Heart left ventricle (tissue), 13 donors: Measurements from ENCODE around the gene JPT1.

Experiments used
- POLR2A ChIP-seq, 2 donors: fragments of 450-650 bp; IDR thresholded peaks; one replicate each; pipeline ENCODE4 v1.6.1; 2017; ENCODE audit warnings: antibody characterized with exemption in 2 of 2, mild to moderate bottlenecking in 2 of 2, moderate library complexity in 2 of 2
- TF ChIP-seq, protein P1 (sequence below), 12 donors: fragments of 200-600 bp; sonication (generic) in 4 of 12; IDR thresholded peaks; one replicate each; pipeline versions ENCODE4 v1.5.0 to v1.8.0; 2018 to 2022; ENCODE audit warnings: antibody characterized with exemption in 12 of 12, mild to moderate bottlenecking in 5 of 12
- donor health status: ischemic (EF 13 %, LVEDD 7.1; RV severe dilation, severe dysfunction).
- donor health status: DM: no; HTN: yes; CAD: no.
- donor health status: DM: no; HTN: no; CAD: no.
- donor health status: ischemic (EF 25% LVEDD 6.9; RV normal size, moderate dysfunction).
- donor health status: ischemic (EF 25% LVEDD 5.7; RV mildly dilated, moderate dysfunction).
- donor health status: ischemic (EF 35%, LVEDD 5.7; RV mildly dilated, moderate dysfunction).
- donor health status: nonischemic (EF 11% LVEDD 7.7; RV severe dilation, severe dysfunction).
- donor health status: DM: yes; HTN: yes; CAD: no.
- donor health status: PGD.
- donor health status: ischemic (EF 29% LVEDD 5.4; RV normal size, mild dysfunction).
- donor health status: nonischemic (EF 23%, LVEDD 6.1; RV moderate dilation, normal function).

DNA sequence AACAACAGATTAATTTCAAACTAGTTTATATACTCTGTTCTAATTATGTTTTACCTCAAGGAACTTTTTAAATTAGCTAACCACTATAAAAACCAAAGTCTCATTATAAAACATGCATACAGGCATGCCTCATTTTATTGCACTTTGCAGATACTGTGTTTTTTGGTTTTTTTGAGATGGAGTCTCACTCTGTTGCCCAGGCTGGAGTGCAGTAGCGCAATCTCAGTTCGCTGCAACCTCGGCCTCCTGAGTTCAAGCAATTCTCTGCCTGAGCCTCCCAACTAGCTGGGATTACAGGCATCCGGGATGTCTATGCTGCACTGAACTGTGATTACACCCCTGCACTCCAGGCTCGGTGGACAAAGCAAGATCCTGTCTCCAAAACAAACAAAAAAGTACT lies 8.8 kb upstream of the JPT1 start:
- TF ChIP-seq, protein P1, sequence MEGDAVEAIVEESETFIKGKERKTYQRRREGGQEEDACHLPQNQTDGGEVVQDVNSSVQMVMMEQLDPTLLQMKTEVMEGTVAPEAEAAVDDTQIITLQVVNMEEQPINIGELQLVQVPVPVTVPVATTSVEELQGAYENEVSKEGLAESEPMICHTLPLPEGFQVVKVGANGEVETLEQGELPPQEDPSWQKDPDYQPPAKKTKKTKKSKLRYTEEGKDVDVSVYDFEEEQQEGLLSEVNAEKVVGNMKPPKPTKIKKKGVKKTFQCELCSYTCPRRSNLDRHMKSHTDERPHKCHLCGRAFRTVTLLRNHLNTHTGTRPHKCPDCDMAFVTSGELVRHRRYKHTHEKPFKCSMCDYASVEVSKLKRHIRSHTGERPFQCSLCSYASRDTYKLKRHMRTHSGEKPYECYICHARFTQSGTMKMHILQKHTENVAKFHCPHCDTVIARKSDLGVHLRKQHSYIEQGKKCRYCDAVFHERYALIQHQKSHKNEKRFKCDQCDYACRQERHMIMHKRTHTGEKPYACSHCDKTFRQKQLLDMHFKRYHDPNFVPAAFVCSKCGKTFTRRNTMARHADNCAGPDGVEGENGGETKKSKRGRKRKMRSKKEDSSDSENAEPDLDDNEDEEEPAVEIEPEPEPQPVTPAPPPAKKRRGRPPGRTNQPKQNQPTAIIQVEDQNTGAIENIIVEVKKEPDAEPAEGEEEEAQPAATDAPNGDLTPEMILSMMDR (IDR thresholded peaks at IDR 0.05): no peak
- TF ChIP-seq POLR2A (IDR thresholded peaks at IDR 0.05): no peak
